Mammary epithelial cell (primary cell): ENCODE results near the gene GSPT1.

Experiments
- CTCF ChIP-seq, 2 donors: IDR thresholded peaks in 1 of 2; conservative IDR thresholded peaks in 1 of 2; 2 replicates each; pipeline ENCODE4 v1.5.1; 2011 to 2012; ENCODE audit warnings: inconsistent platforms in 2 of 2, low read length in 2 of 2, mild to moderate bottlenecking in 2 of 2, control low read depth in 1 of 2, low read depth in 1 of 2; ENCODE audit not compliant: insufficient read depth in 1 of 2; ENCODE audit errors: extremely low read depth in 1 of 2
- EZH2 ChIP-seq: IDR thresholded peaks from 2 replicates; pipeline ENCODE4 v1.6.1; 2012; ENCODE audit warnings: low read length, inconsistent platforms, borderline replicate concordance

GRCh38 chr16:11907160-11907970 lies 8.4 kb downstream of the GSPT1 start:
- TF ChIP-seq CTCF (conservative IDR thresholded peaks at IDR 0.05 in 1 of 2, IDR thresholded peaks at IDR 0.05 in 1 of 2; ENCODE audit: extremely low read depth in 1 of 2, insufficient read depth in 1 of 2, low read depth in 1 of 2, low read length in 2 of 2): no peak
- no peak for TF ChIP-seq EZH2
